Liver (tissue), 9 donors: ENCODE measurements around the gene BPIFA3. TPM values are rescaled to one million over a fixed set of nuclear protein-coding genes. Genes with fewer than 3 reads are reported as not detected.

Experiments
- DNase-seq: peaks from one replicate; pipeline ENCODE4 v3.0.0-alpha.2; 2017; ENCODE audit warnings: low spot score
- H3K27ac ChIP-seq, 2 donors: one replicate each; pipeline ENCODE4 v1.7.0; 2013; ENCODE audit warnings: inconsistent platforms in 2 of 2, low read length in 2 of 2, control low read depth in 1 of 2, low read depth in 1 of 2, mild to moderate bottlenecking in 1 of 2
- H3K27me3 ChIP-seq, 4 donors: one replicate each; pipeline versions ENCODE4 v1.6.1 to v1.7.0; 2013; ENCODE audit warnings: low read length in 3 of 4, inconsistent platforms in 1 of 4, mild to moderate bottlenecking in 1 of 4, moderate library complexity in 1 of 4; ENCODE audit not compliant: control insufficient read depth in 4 of 4, insufficient read depth in 4 of 4
- H3K36me3 ChIP-seq, 4 donors: one replicate each; pipeline versions ENCODE4 v1.6.1 to v1.7.0; 2013; ENCODE audit warnings: low read length in 3 of 4, mild to moderate bottlenecking in 3 of 4, low read depth in 1 of 4, moderate library complexity in 1 of 4; ENCODE audit not compliant: control insufficient read depth in 4 of 4, insufficient read depth in 3 of 4
- H3K4me1 ChIP-seq, 4 donors: one replicate each; pipeline versions ENCODE4 v1.6.1 to v1.7.0; 2013; ENCODE audit warnings: low read length in 3 of 4, mild to moderate bottlenecking in 3 of 4, moderate library complexity in 1 of 4; ENCODE audit not compliant: control insufficient read depth in 4 of 4, insufficient read depth in 4 of 4
- H3K4me3 ChIP-seq, 3 donors: one replicate each; pipeline versions ENCODE4 v1.6.1 to v1.7.0; 2013; ENCODE audit warnings: low read length in 3 of 3, control low read depth in 1 of 3, low read depth in 1 of 3, mild to moderate bottlenecking in 1 of 3
- H3K9ac ChIP-seq, 2 donors: one replicate each; pipeline ENCODE4 v1.7.0; 2013; ENCODE audit warnings: low read length in 2 of 2, mild to moderate bottlenecking in 2 of 2, moderate library complexity in 2 of 2, control low read depth in 1 of 2, low read depth in 1 of 2
- H3K9me3 ChIP-seq, 4 donors: one replicate each; pipeline versions ENCODE4 v1.6.1 to v1.7.0; 2013; ENCODE audit warnings: low read length in 3 of 4; ENCODE audit not compliant: control insufficient read depth in 4 of 4
- ATF3 ChIP-seq: IDR thresholded peaks from 2 replicates; pipeline ENCODE4 v1.6.1; 2016; ENCODE audit warnings: antibody characterized with exemption
- CTCF ChIP-seq: fragments of 150-350 bp; IDR thresholded peaks from 2 replicates; pipeline ENCODE4 v1.5.1; 2017; ENCODE audit warnings: improper control_type of control experiment, low read depth, low read length; ENCODE audit not compliant: missing input control
- EGR1 ChIP-seq, 2 donors: IDR thresholded peaks; 2 replicates each; pipeline ENCODE4 v1.6.1; 2016 to 2018; ENCODE audit warnings: antibody characterized with exemption in 2 of 2, low read depth in 2 of 2
- FOXA1 ChIP-seq: IDR thresholded peaks from 2 replicates; pipeline ENCODE4 v1.6.1; 2016; ENCODE audit warnings: antibody characterized with exemption
- FOXA2 ChIP-seq: IDR thresholded peaks from 2 replicates; pipeline ENCODE4 v1.6.1; 2016; ENCODE audit warnings: antibody characterized with exemption
- GABPA ChIP-seq, 2 donors: IDR thresholded peaks in 1 of 2; conservative IDR thresholded peaks in 1 of 2; 2 replicates each; pipeline ENCODE4 v1.6.1; 2016; ENCODE audit warnings: antibody characterized with exemption in 2 of 2, mild to moderate bottlenecking in 1 of 2, moderate library complexity in 1 of 2
- HNF4A ChIP-seq, 2 donors: conservative IDR thresholded peaks; 2 replicates each; pipeline ENCODE4 v1.6.1; 2016; ENCODE audit warnings: antibody characterized with exemption in 2 of 2, mild to moderate bottlenecking in 2 of 2
- HNF4G ChIP-seq: IDR thresholded peaks from 2 replicates; pipeline ENCODE4 v1.6.1; 2016; ENCODE audit warnings: antibody characterized with exemption
- JUND ChIP-seq, 2 donors: IDR thresholded peaks; 2 replicates each; pipeline ENCODE4 v1.6.1; 2016; ENCODE audit warnings: antibody characterized with exemption in 2 of 2
- MAX ChIP-seq: IDR thresholded peaks from 2 replicates; pipeline ENCODE4 v1.6.1; 2016; ENCODE audit warnings: antibody characterized with exemption
- NR2F2 ChIP-seq: IDR thresholded peaks from 2 replicates; pipeline ENCODE4 v1.6.1; 2016; ENCODE audit warnings: antibody characterized with exemption
- RAD21 ChIP-seq, 2 donors: IDR thresholded peaks; 2 replicates each; pipeline ENCODE4 v1.6.1; 2016; ENCODE audit warnings: antibody characterized with exemption in 2 of 2, mild to moderate bottlenecking in 2 of 2
- REST ChIP-seq: IDR thresholded peaks from 2 replicates; pipeline ENCODE4 v1.6.1; 2016; ENCODE audit warnings: antibody characterized with exemption, mild to moderate bottlenecking
- RXRA ChIP-seq, 2 donors: IDR thresholded peaks; 2 replicates each; pipeline ENCODE4 v1.6.1; 2017 to 2018; ENCODE audit warnings: antibody characterized with exemption in 2 of 2, mild to moderate bottlenecking in 1 of 2
- SP1 ChIP-seq: IDR thresholded peaks from 2 replicates; pipeline ENCODE4 v1.6.1; 2018; ENCODE audit warnings: antibody characterized with exemption, mild to moderate bottlenecking
- TAF1 ChIP-seq: conservative IDR thresholded peaks from 2 replicates; pipeline ENCODE4 v1.6.1; 2016; ENCODE audit warnings: antibody characterized with exemption, mild to moderate bottlenecking
- YY1 ChIP-seq: IDR thresholded peaks from 2 replicates; pipeline ENCODE4 v1.6.1; 2016; ENCODE audit warnings: antibody characterized with exemption, mild to moderate bottlenecking
- ZBTB33 ChIP-seq: IDR thresholded peaks from 2 replicates; pipeline ENCODE4 v1.6.1; 2016; ENCODE audit warnings: antibody characterized with exemption
- WGBS: extraction: QIAGEN DNeasy Blood & Tissue Kit; methylation state at CpG from one replicate; pipeline ENCODE4 v1.1.7; 2013; 5-methylcytosine and 5-hydroxymethylcytosine counted together
- polyA plus RNA-seq, 2 donors: library from polyadenylated mRNA; stranded (reverse) in 1 of 2; unstranded in 1 of 2; fragments of 200-250 nt in 1 of 2; fragments of >200 nt in 1 of 2; fragmentation: Nextera tagmentation in 1 of 2; extraction: Ambion mirVana in 1 of 2; gene quantifications; one replicate each; pipeline versions ENCODE4 v1.2.1 to v1.2.3, GENCODE V29; 2013 to 2015
- total RNA-seq, 2 donors: library from RNA; depleted of rRNA; stranded (reverse); fragments of >200 nt; gene quantifications; one replicate each; pipeline ENCODE4 v1.2.3, GENCODE V29; 2014
- donor health status: healthy.
- donor health status: healthy.
- donor health status: healthy.
- donor health status: healthy.
- donor health status: healthy.

Gene BPIFA3
- total and polyA plus RNA-seq, 4 donors = not detected

- 66% methylated on average over 5 of the region's 5 CpGs for WGBS
- peaks cover 0 to 3% (median 0%) of the 10 kb centered on the region in 4 donors for H3K27me3 ChIP-seq
- no peak overlapping the region for H3K4me3 ChIP-seq
- no peaks in the 10 kb centered on the region for H3K4me1 ChIP-seq
- peaks cover 0 to 4% (median 3%) of the 10 kb centered on the region in 4 donors for H3K9me3 ChIP-seq
- H3K36me3 ChIP-seq = no peaks in the 10 kb centered on the region
- no peak for DNase-seq
- TF ChIP-seq NR2F2 (no peak), RXRA (IDR thresholded peaks at IDR 0.05) (no peak), CTCF (no peak), FOXA1 (no peak), TAF1 (no peak), ZBTB33 (no peak), RAD21 (IDR thresholded peaks at IDR 0.05) (no peak), GABPA (IDR thresholded peaks at IDR 0.05 in 1 of 2, conservative IDR thresholded peaks at IDR 0.05 in 1 of 2) (no peak), FOXA2 (no peak), HNF4A (conservative IDR thresholded peaks at IDR 0.05) (no peak), SP1 (no peak), JUND (IDR thresholded peaks at IDR 0.05) (no peak), EGR1 (IDR thresholded peaks at IDR 0.05; ENCODE audit: low read depth in 2 of 2) (no peak), REST (no peak), YY1 (no peak)
- no peak overlapping the region for H3K27ac ChIP-seq
- H3K9ac ChIP-seq = no peak overlapping the region
These were observed 42.2 kb downstream of the BPIFA3 start for GRCh38 chr20:33259371-33259770.

GRCh38 chr20:33261465-33261864 lies 44.3 kb downstream of the BPIFA3 start:
- no peak overlapping the region for H3K4me3 ChIP-seq
- 78% methylated on average over 4 of the region's 4 CpGs for WGBS
- no peak for DNase-seq
- no peak for TF ChIP-seq GABPA (IDR thresholded peaks at IDR 0.05 in 1 of 2, conservative IDR thresholded peaks at IDR 0.05 in 1 of 2)
- TF ChIP-seq HNF4A (conservative IDR thresholded peaks at IDR 0.05) = no peak
- TF ChIP-seq YY1 = no peak
- TF ChIP-seq FOXA1 = no peak
- no peak for TF ChIP-seq HNF4G
- TF ChIP-seq ATF3 = no peak
- no peak for TF ChIP-seq NR2F2
- no peak for TF ChIP-seq CTCF
- no peak for TF ChIP-seq RXRA (IDR thresholded peaks at IDR 0.05)
- no peak for TF ChIP-seq REST
- no peak for TF ChIP-seq SP1
- no peak for TF ChIP-seq JUND (IDR thresholded peaks at IDR 0.05)
- TF ChIP-seq EGR1 (IDR thresholded peaks at IDR 0.05; ENCODE audit: low read depth in 2 of 2) = no peak
- TF ChIP-seq FOXA2 = no peak
- no peak for TF ChIP-seq RAD21 (IDR thresholded peaks at IDR 0.05)
- no peak for TF ChIP-seq MAX

More at GRCh38 chr20:33261465-33261864, 44.3 kb downstream of the BPIFA3 start:
- Histone ChIP-seq H3K9ac (no peak overlapping the region), H3K9me3 (peaks cover 0 to 4% (median 3%) of the 10 kb centered on the region in 4 donors), H3K36me3 (no peaks in the 10 kb centered on the region), H3K27ac (no peak overlapping the region), H3K27me3 (peaks cover 0 to 3% (median 0%) of the 10 kb centered on the region in 4 donors), H3K4me1 (no peaks in the 10 kb centered on the region)
